Upper lobe of right lung (tissue), 1 donor: Measurements from ENCODE around the gene HSD17B14. TPM values are rescaled to one million over a fixed set of nuclear protein-coding genes. Genes with fewer than 3 reads are reported as not detected.

Experiments used
- ATAC-seq: fragments of 200-7000 bp; cut with Tn5 transposase; one replicate; pipeline ENCODE4 v1.9.1; 2020; ENCODE audit warnings: mild to moderate bottlenecking, moderate library complexity
- DNase-seq: peaks from one replicate; pipeline ENCODE4 v3.0.0-alpha.2; 2020
- H3K27ac ChIP-seq: fragments of 200-600 bp; one replicate; pipeline ENCODE4 v1.8.0; 2022
- H3K27me3 ChIP-seq: fragments of 200-600 bp; one replicate; pipeline ENCODE4 v1.8.0; 2022; ENCODE audit warnings: mild to moderate bottlenecking
- H3K36me3 ChIP-seq: fragments of 200-600 bp; one replicate; pipeline ENCODE4 v1.8.0; 2022
- H3K4me1 ChIP-seq: fragments of 200-600 bp; one replicate; pipeline ENCODE4 v1.8.0; 2022
- H3K4me3 ChIP-seq: fragments of 200-600 bp; one replicate; pipeline ENCODE4 v1.8.0; 2022; ENCODE audit warnings: mild to moderate bottlenecking
- H3K9me3 ChIP-seq: fragments of 200-600 bp; one replicate; pipeline ENCODE4 v1.8.0; 2022
- CTCF ChIP-seq: fragments of 200-600 bp; IDR thresholded peaks from one replicate; pipeline ENCODE4 v1.8.0; 2022; ENCODE audit warnings: antibody characterized with exemption
- intact Hi-C: fragments of 100-400 bp; cut with DNase I; formaldehyde crosslinking; loops from one replicate; pipeline ENCODE4 v1.11.0; 2022
- total RNA-seq: library from RNA; stranded (reverse); fragmentation: NEBNext Ultra II Directional; extraction: Animal tissue kit (Norgen Biotek cat#: 25700); gene quantifications from one replicate; pipeline ENCODE4 v1.2.1, GENCODE V29; 2021
- donor health status: DM: no; HTN: yes; CAD: no; lungs with severe emphysema.

HSD17B14 gene
- total RNA-seq, 1 donor from 2014 or later, result 23.5 TPM

DNA sequence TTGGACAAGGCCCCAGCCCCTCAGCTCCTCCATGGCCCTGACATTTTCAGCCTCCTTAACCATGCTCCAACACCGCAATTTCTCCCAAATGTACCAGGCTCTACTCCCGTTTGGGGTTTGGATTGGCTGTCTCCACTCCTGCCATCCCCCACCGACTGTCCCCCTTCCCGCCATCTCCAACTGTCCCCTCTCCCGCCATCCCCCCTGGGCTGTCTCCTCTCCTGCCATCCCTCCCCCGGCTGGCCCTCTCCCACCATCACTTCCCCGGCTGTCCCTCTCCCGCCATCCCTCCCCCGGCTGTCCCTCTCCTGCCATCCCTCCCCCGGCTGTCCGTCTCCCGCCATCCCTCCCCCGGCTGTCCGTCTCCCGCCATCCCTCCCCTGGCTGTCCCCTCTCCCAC is 30.8 kb downstream of the HSD17B14 start:
- TF ChIP-seq CTCF, result no peak
- no peak overlapping the region for H3K4me3 ChIP-seq
- peaks cover 6% of the 10 kb centered on the region for H3K4me1 ChIP-seq
- H3K27me3 ChIP-seq, result no peaks in the 10 kb centered on the region
- no peaks in the 10 kb centered on the region for H3K36me3 ChIP-seq
- intact Hi-C loops, result no loop called here
- ATAC-seq, result no peak
- no peaks in the 10 kb centered on the region for H3K9me3 ChIP-seq
- DNase-seq, result no peak
- no peak overlapping the region for H3K27ac ChIP-seq

- ATAC-seq, result no peak
- Histone ChIP-seq H3K4me1 (no peaks in the 10 kb centered on the region), H3K4me3 (no peak overlapping the region), H3K27ac (no peak overlapping the region), H3K9me3 (no peaks in the 10 kb centered on the region), H3K27me3 (no peaks in the 10 kb centered on the region), H3K36me3 (peaks cover 6% of the 10 kb centered on the region)
- no peak for DNase-seq
- no peak for TF ChIP-seq CTCF
- intact Hi-C loops, result no loop called here
Measured at GRCh38 chr19:48804496-48804895, 31.8 kb downstream of the HSD17B14 start.

DNA sequence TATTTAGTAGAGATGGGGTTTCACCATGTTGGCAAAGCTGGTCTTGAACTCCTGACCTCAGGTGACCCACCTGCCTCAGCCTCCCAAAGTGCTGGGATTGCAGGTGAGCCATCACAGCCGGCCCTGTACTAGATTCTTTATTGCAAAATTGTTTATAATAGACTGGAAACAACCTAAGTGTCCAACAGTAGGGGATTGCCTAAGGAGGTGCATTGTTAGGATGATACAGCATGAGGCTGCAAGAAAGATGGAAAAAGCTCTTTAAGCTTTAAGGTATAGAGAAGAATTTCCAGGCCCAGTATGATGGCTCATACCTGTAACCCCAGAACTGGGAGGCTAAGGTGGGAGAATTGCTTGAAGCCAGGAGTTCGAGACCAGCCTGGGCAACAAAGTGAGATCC is 33.7 kb downstream of the HSD17B14 start:
- H3K27me3 ChIP-seq, result no peaks in the 10 kb centered on the region
- intact Hi-C loops, result no loop called here

DNA sequence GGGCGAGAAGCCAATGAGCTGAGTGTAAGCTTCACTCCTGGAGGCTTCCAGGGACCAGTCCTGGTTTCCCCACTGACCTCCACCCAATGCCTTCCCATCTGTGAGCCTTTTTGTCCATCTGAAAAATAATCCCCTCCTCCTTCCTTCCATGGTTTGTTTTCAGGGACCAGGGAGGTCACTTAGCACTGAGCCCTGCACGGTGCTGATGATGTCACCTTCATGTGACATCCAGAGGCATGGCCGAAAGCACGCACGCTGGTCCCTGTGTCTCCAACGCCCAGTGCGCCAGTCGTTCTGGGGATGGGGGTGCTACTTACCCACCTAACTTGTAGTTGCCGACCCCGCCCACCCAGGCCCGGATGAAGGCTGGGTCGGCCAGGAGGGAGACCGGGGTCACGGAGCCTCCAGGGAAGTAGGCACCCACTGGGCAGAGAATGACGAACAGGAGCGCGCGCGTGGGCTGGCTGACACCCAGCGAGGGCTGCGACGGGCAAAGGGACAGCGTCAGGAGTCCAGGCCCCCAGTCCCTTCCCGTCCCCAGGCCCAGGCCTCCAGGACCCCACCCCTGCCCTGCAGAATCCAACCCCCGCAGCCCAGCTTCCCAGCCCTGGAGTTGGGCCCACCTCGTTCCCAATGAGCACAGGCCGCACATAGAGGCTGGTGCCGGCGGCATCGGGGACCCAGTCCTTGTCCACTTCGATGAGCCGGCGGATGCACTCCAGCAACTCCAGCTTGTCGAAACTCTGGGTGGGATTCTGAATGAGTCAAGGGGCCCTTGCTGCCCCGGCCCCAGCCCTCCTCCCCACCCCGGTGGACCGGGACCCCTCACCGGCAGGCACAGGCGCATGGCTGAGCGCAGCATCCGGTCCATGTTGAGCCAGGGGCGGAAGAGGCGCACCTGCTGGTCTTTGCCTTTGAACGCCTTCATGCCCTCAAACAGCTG is 36.7 kb downstream of the HSD17B14 start:
- intact Hi-C loops, result loop anchor here (5.0 kb wide), 1 partner anchor 33 kb away; no protein-coding TSS in a partner anchor
- TF ChIP-seq CTCF, result no peak
- Histone ChIP-seq H3K27ac (no peak overlapping the region), H3K27me3 (no peaks in the 10 kb centered on the region), H3K4me3 (no peak overlapping the region), H3K4me1 (peaks cover 9% of the 10 kb centered on the region), H3K36me3 (peaks cover 11% of the 10 kb centered on the region), H3K9me3 (no peaks in the 10 kb centered on the region)
- ATAC-seq, result no peak
- no peak for DNase-seq

More for the DNA sequence above, 33.7 kb downstream of the HSD17B14 start:
- no peaks in the 10 kb centered on the region for H3K4me1 ChIP-seq
- H3K36me3 ChIP-seq, result peaks cover 11% of the 10 kb centered on the region
- H3K9me3 ChIP-seq, result no peaks in the 10 kb centered on the region
- DNase-seq, result no peak
- H3K4me3 ChIP-seq, result no peak overlapping the region
- no peak overlapping the region for H3K27ac ChIP-seq
- TF ChIP-seq CTCF, result no peak
- no peak for ATAC-seq

- Histone ChIP-seq H3K27ac (no peak overlapping the region), H3K9me3 (no peaks in the 10 kb centered on the region), H3K27me3 (no peaks in the 10 kb centered on the region), H3K4me1 (peaks cover 9% of the 10 kb centered on the region), H3K36me3 (peaks cover 11% of the 10 kb centered on the region), H3K4me3 (no peak overlapping the region)
- no peak for DNase-seq
- TF ChIP-seq CTCF, result no peak
- intact Hi-C loops, result loop anchor here (5.0 kb wide), 1 partner anchor 33 kb away; no protein-coding TSS in a partner anchor
- ATAC-seq, result no peak
Measured at GRCh38 chr19:48798937-48799336, 37.4 kb downstream of the HSD17B14 start.
